HG03135 (cell line): ENCODE data around the gene PIK3AP1.
"Not testable (repeated sequence)": the region's sequence is repeated elsewhere in the genome, so short reads cannot be mapped to it uniquely, and the experiment has no call there.

Source experiments
- ATAC-seq: cut with Tn5 transposase; IDR thresholded peaks from one replicate; pipeline ENCODE4 v1.9.1; 2021; ENCODE audit warnings: mild to moderate bottlenecking, moderate library complexity; ENCODE audit not compliant: unreplicated experiment

PIK3AP1 gene

GRCh38 chr10:96720422-96721206, at the start of gene PIK3AP1:
Gene PIK3AP1 (minus strand): TSS chr10:96720514. CDS start chr10:96720394, 120 bp downstream.
- peak; percentile 57 for ATAC-seq

GRCh38 chr10:96768136-96768535, 47.8 kb upstream of the PIK3AP1 start:
- no peak for ATAC-seq

GRCh38 chr10:96767611-96768010, 47.3 kb upstream of the PIK3AP1 start:
- ATAC-seq = no peak

GRCh38 chr10:96765406-96766240, 45.3 kb upstream of the PIK3AP1 start:
- ATAC-seq = no peak

- no peak for ATAC-seq
Measured at GRCh38 chr10:96764425-96765060, 44.2 kb upstream of the PIK3AP1 start.

GRCh38 chr10:96758423-96758822, 38.1 kb upstream of the PIK3AP1 start:
- ATAC-seq = peak; percentile 82

- ATAC-seq = no peak
Measured at GRCh38 chr10:96756111-96756903, 36.0 kb upstream of the PIK3AP1 start.

- ATAC-seq = no peak
Measured at GRCh38 chr10:96753956-96754355, 33.6 kb upstream of the PIK3AP1 start.

- no peak for ATAC-seq
Measured at GRCh38 chr10:96752375-96752774, 32.1 kb upstream of the PIK3AP1 start.

GRCh38 chr10:96750316-96750715, 30.0 kb upstream of the PIK3AP1 start:
- ATAC-seq = not testable (repeated sequence)

GRCh38 chr10:96747734-96748550, 27.6 kb upstream of the PIK3AP1 start:
- ATAC-seq = peak; percentile 86

- ATAC-seq = no peak
Measured at GRCh38 chr10:96746503-96746902, 26.2 kb upstream of the PIK3AP1 start.

- ATAC-seq = no peak
Measured at GRCh38 chr10:96745950-96746349, 25.6 kb upstream of the PIK3AP1 start.

- no peak for ATAC-seq
Measured at GRCh38 chr10:96743988-96744585, 23.8 kb upstream of the PIK3AP1 start.

- not testable (repeated sequence) for ATAC-seq
Measured at GRCh38 chr10:96741557-96741956, 21.2 kb upstream of the PIK3AP1 start.

GRCh38 chr10:96740579-96741281, 20.4 kb upstream of the PIK3AP1 start:
- no peak for ATAC-seq

GRCh38 chr10:96740141-96740540, 19.8 kb upstream of the PIK3AP1 start:
- no peak for ATAC-seq

GRCh38 chr10:96737307-96737902, 17.1 kb upstream of the PIK3AP1 start:
- not testable (repeated sequence) for ATAC-seq
